Measurements from ENCODE around the gene SLX9. TPM values are rescaled to one million over a fixed set of nuclear protein-coding genes. Genes with fewer than 3 reads are reported as not detected.
"Not testable (repeated sequence)": the region's sequence is repeated elsewhere in the genome, so short reads cannot be mapped to it uniquely, and the experiment has no call there.

The SLX9 gene
- total RNA-seq, 1 experiment from 2014 or later = 26.8 TPM

DNA sequence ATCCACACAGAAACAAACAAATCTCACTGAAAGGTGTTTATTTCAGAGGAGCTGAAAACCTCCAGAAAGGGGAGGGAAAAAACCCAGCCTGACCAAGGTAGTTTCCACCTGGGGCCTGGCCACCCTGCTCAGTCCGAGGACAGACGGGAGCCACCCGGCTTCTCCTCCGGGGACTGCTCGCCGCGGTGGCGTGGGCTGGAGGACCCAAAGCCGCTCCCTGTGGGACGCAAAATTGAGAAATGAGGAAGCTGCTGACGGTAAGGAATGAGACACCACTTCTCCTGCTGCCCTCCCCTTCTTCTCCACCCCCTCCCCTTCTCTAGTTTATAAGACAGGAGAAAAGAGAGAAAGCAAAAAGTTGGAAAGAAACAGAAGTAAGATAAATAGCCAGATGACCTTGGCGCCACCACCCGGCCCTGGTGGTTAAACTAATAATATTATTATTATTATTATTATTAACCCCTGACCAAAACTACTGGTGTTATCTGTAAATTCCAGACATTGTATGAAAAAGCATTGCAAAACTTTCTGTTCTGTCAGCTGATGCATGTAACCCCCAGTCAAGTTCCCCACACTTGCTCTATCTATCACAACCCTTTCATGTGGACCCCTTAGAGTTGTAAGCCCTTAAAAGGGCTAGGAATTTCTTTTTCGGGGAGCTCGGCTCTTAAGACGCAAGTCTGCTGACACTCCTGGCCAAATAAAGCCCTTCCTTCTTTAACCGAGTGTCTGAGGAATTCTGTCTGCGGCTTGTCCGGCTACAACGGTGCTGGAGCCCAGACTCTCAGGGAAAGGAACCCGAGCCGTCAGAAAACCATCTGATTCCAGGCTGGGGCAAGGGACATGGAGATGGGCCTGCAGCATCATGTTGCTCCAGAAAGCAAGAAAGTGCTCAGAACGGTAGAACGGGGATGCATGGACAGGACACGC lies 31.6 kb upstream of the SLX9 start:
- no peak for DNase-seq
- Histone ChIP-seq H3K27me3 (no peaks in the 10 kb centered on the region), H3K4me3 (peak overlapping the region; percentile 21), H3K9me3 (replicated peaks) (no peaks in the 10 kb centered on the region), H3K27ac (peak overlapping the region; percentile 17; the same call in 1 of the 2 replicates), H3K36me3 (peaks cover 2% of the 10 kb centered on the region; the same call in 1 of the 2 replicates), H3K4me1 (peaks cover 52% of the 10 kb centered on the region)

GRCh38 chr21:44908908-44909307 lies 30.9 kb upstream of the SLX9 start:
- H3K9me3 ChIP-seq (replicated peaks) = no peaks in the 10 kb centered on the region
- no peaks in the 10 kb centered on the region for H3K36me3 ChIP-seq
- no peak overlapping the region for H3K27ac ChIP-seq
- H3K4me1 ChIP-seq = peaks cover 56% of the 10 kb centered on the region
- no peaks in the 10 kb centered on the region for H3K27me3 ChIP-seq
- DNase-seq = no peak
- no peak overlapping the region for H3K4me3 ChIP-seq

GRCh38 chr21:44909719-44910118 lies 30.1 kb upstream of the SLX9 start:
- Histone ChIP-seq H3K27ac (peak overlapping the region; percentile 90), H3K4me1 (peaks cover 56% of the 10 kb centered on the region), H3K4me3 (no peak overlapping the region), H3K9me3 (replicated peaks) (no peaks in the 10 kb centered on the region), H3K27me3 (no peaks in the 10 kb centered on the region), H3K36me3 (no peaks in the 10 kb centered on the region)
- no peak for DNase-seq

- Histone ChIP-seq H3K36me3 (no peaks in the 10 kb centered on the region), H3K4me1 (peaks cover 56% of the 10 kb centered on the region), H3K27ac (peak overlapping the region; percentile 90), H3K9me3 (replicated peaks) (no peaks in the 10 kb centered on the region), H3K4me3 (peak overlapping the region; percentile 30), H3K27me3 (no peaks in the 10 kb centered on the region)
- DNase-seq = peak; percentile 95 to 97
Measured at GRCh38 chr21:44910229-44911067, 29.4 kb upstream of the SLX9 start.

DNA sequence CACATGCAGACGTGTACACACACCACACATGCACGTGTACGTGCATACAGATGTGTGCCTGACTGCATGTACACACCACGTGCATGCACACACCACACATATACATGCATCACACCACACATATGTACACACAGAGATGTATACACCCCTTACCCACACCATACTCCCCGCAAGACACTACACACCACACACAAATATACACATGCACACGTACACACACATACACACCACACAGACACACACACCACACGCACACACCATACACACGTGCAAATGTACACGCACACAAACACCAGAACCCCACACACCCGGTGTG lies 28.8 kb upstream of the SLX9 start:
- Histone ChIP-seq H3K27ac (peak overlapping the region; percentile 90), H3K9me3 (replicated peaks) (no peaks in the 10 kb centered on the region), H3K36me3 (no peaks in the 10 kb centered on the region), H3K4me1 (peaks cover 56% of the 10 kb centered on the region), H3K4me3 (no peak overlapping the region), H3K27me3 (no peaks in the 10 kb centered on the region)
- no peak for DNase-seq

- Histone ChIP-seq H3K9me3 (replicated peaks) (no peaks in the 10 kb centered on the region), H3K27ac (peak overlapping the region; percentile 90), H3K27me3 (no peaks in the 10 kb centered on the region), H3K4me1 (peaks cover 58% of the 10 kb centered on the region), H3K36me3 (no peaks in the 10 kb centered on the region), H3K4me3 (no peak overlapping the region)
- peak; percentile 81 to 82 for DNase-seq
Measured at GRCh38 chr21:44911384-44912157, 28.3 kb upstream of the SLX9 start.

- Histone ChIP-seq H3K27me3 (no peaks in the 10 kb centered on the region), H3K27ac (peak overlapping the region; percentile 90), H3K4me1 (peaks cover 62% of the 10 kb centered on the region), H3K36me3 (no peaks in the 10 kb centered on the region), H3K4me3 (no peak overlapping the region), H3K9me3 (replicated peaks) (no peaks in the 10 kb centered on the region)
- DNase-seq = no peak
Measured at GRCh38 chr21:44912158-44912473, 27.7 kb upstream of the SLX9 start.

DNA sequence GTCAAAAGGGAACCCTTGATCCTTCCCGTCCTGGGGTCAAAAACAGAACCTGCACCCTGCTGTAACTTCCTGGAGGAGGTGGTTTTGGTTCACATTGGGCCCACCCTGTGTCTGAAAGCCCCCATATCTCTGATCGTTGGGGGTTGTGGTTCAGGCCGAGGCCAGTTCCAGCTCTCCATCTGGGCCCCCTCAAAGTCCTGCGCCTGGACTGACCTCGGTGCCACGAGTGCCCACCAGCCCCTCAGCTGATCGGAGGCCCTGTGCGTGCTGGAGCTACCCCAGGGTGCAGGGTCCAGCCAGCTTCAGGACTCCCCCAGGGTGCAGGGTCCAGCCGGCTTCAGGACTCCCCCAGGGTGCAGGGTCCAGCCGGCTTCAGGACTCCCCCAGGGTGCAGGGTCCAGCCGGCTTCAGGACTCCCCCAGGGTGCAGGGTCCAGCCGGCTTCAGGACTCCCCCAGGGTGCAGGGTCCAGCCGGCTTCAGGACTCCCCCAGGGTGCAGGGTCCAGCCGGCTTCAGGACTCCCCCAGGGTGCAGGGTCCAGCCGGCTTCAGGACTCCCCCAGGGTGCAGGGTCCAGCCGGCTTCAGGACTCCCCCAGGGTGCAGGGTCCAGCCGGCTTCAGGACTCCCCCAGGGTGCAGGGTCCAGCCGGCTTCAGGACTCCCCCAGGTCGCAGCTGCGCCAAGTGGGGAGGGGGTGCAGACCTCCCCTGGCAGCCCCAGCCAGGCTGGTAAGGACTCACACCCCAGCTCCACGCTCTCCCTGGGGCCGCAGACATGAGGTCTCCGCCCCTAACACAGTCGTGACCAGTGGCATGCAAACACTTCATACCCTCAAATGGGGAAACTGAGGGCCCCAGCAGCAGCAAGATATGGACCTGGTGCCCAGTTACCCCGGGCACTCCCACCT lies 27.1 kb upstream of the SLX9 start:
- not testable (repeated sequence) for H3K27me3 ChIP-seq; DNase-seq; H3K36me3 ChIP-seq; H3K4me3 ChIP-seq; H3K9me3 ChIP-seq (replicated peaks)
- Histone ChIP-seq H3K4me1 (peaks cover 62% of the 10 kb centered on the region), H3K27ac (peak overlapping the region; percentile 90)

- Histone ChIP-seq H3K4me3 (no peak overlapping the region), H3K9me3 (replicated peaks) (no peaks in the 10 kb centered on the region), H3K27ac (no peak overlapping the region), H3K4me1 (peaks cover 64% of the 10 kb centered on the region), H3K27me3 (no peaks in the 10 kb centered on the region), H3K36me3 (no peaks in the 10 kb centered on the region)
- no peak for DNase-seq
Measured at GRCh38 chr21:44913425-44914175, 26.2 kb upstream of the SLX9 start.

GRCh38 chr21:44914176-44914874 lies 25.5 kb upstream of the SLX9 start:
- Histone ChIP-seq H3K4me1 (peaks cover 67% of the 10 kb centered on the region), H3K27ac (no peak overlapping the region), H3K36me3 (no peaks in the 10 kb centered on the region), H3K9me3 (replicated peaks) (no peaks in the 10 kb centered on the region), H3K4me3 (no peak overlapping the region), H3K27me3 (no peaks in the 10 kb centered on the region)
- DNase-seq = no peak

DNA sequence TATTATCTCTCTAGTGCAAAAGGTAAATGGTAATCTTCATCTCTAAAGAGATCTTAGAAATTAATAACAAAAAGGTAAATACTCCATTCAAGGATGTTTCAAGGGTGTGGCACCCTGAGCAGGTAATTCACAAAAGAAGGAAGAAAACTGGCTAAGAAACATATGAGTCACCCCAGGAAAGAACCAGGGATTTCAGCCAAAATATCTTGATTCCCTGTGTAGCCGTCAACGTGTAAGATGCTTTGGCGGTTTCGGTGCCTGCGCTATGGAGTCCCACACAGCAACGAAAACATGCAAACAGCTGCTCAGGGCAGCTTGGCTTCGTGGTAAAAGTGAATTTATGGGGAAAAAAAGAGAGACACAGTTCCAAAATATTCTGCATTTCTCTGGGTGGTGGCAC lies 22.9 kb upstream of the SLX9 start:
- no peaks in the 10 kb centered on the region for H3K36me3 ChIP-seq
- peak overlapping the region; percentile 45; the same call in 1 of the 2 replicates for H3K27ac ChIP-seq
- peak; percentile 60 to 67 for DNase-seq
- no peaks in the 10 kb centered on the region for H3K9me3 ChIP-seq (replicated peaks)
- peak overlapping the region; percentile 22 for H3K4me3 ChIP-seq
- peaks cover 44% of the 10 kb centered on the region for H3K4me1 ChIP-seq
- H3K27me3 ChIP-seq = no peaks in the 10 kb centered on the region

DNA sequence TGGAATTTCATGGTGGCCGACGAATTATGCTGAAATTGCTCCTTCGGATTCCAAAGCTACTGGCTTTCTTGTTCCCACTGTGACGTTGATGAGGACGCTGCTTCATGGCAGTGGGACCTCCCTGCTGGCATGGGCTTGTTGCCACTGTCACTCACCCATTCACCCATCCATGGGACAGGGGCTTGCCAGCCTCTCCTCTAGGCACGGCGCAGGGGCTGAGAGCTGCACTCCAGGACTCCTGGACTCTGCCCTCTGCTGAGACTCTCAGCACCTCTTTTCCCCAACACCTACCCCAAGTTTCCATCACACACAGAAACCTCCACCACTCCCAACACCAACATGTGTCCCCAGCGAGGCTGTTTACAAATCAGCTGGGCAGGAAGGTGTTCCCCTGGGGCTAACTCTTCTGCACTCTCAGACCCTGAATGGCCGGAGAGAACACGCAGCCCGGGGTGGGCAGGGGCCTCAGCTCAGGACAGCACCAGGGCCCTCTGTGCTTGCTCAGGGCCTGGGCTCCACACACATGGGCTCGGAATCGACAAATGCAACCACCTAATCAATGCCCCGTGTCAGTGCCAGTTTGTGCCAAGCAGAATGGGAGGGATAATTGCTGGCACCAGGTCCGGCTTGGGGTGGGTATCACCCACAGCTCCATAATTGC lies 22.3 kb upstream of the SLX9 start:
- H3K4me3 ChIP-seq = peak overlapping the region; percentile 22
- H3K4me1 ChIP-seq = peaks cover 38% of the 10 kb centered on the region
- no peaks in the 10 kb centered on the region for H3K27me3 ChIP-seq
- peak; percentile 43 for DNase-seq
- no peaks in the 10 kb centered on the region for H3K9me3 ChIP-seq (replicated peaks)
- peak overlapping the region; percentile 45; the same call in 1 of the 2 replicates for H3K27ac ChIP-seq
- H3K36me3 ChIP-seq = no peaks in the 10 kb centered on the region

Measured in SJCRH30 (cell line).